ENCODE data around the gene SHMT2. TPM values are rescaled to one million over a fixed set of nuclear protein-coding genes. Genes with fewer than 3 reads are reported as not detected.

SHMT2 gene
- total and polyA plus RNA-seq, 2 of the 13 experiments (the other 11 are each of a cell fraction or from before 2014, with no cell fraction given), result 181 to 393 TPM

GRCh38 chr12:57238854-57239554, 9.5 kb downstream of the SHMT2 start (continued):
- TF ChIP-seq, protein P1, sequence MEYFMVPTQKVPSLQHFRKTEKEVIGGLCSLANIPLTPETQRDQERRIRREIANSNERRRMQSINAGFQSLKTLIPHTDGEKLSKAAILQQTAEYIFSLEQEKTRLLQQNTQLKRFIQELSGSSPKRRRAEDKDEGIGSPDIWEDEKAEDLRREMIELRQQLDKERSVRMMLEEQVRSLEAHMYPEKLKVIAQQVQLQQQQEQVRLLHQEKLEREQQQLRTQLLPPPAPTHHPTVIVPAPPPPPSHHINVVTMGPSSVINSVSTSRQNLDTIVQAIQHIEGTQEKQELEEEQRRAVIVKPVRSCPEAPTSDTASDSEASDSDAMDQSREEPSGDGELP (IDR thresholded peaks at IDR 0.05; ENCODE audit: borderline replicate concordance, low read depth), result peak; percentile 20; the same call in 1 of the 2 replicates
- TF ChIP-seq HNRNPUL1 (IDR thresholded peaks at IDR 0.05; ENCODE audit: low read depth, low read length), result no peak
- no peak for TF ChIP-seq PHF5A (CRISPR knock-in tag; IDR thresholded peaks at IDR 0.05; ENCODE audit: low read depth, unreplicated experiment)
- TF ChIP-seq SRF (IDR thresholded peaks at IDR 0.05; ENCODE audit: low read depth, low read length), result no peak
- TF ChIP-seq JARID2 (CRISPR knock-in tag; IDR thresholded peaks at IDR 0.05; ENCODE audit: insufficient replicate concordance), result peak; percentile 25
- no peak for TF ChIP-seq RBAK (CRISPR knock-in tag; IDR thresholded peaks at IDR 0.05)
- no peak for TF ChIP-seq HHEX (CRISPR knock-in tag; IDR thresholded peaks at IDR 0.05)
- TF ChIP-seq PRPF4 (IDR thresholded peaks at IDR 0.05; ENCODE audit: low read depth, low read length, poor library complexity, severe bottlenecking), result no peak
- TF ChIP-seq KLF6 (CRISPR knock-in tag; IDR thresholded peaks at IDR 0.05), result no peak; the same call in 1 of the 2 replicates
- TF ChIP-seq NCOR1 (IDR thresholded peaks at IDR 0.05; ENCODE audit: borderline replicate concordance, low read length), result no peak
- no peak for TF ChIP-seq ZMAT5 (CRISPR knock-in tag; IDR thresholded peaks at IDR 0.05; ENCODE audit: borderline replicate concordance, low read depth)
- TF ChIP-seq KDM6A (CRISPR knock-in tag; IDR thresholded peaks at IDR 0.05; ENCODE audit: low read depth), result no peak
- no peak for TF ChIP-seq ZBTB8A (CRISPR knock-in tag; IDR thresholded peaks at IDR 0.05; ENCODE audit: borderline replicate concordance, low read depth)
- no peak for TF ChIP-seq FOXP1 (IDR thresholded peaks at IDR 0.05)
- no peak for TF ChIP-seq FOXP1 (CRISPR knock-in tag; IDR thresholded peaks at IDR 0.05)
- TF ChIP-seq ATF5 (CRISPR knock-in tag; IDR thresholded peaks at IDR 0.05; ENCODE audit: low read depth), result no peak
- TF ChIP-seq, protein P2, sequence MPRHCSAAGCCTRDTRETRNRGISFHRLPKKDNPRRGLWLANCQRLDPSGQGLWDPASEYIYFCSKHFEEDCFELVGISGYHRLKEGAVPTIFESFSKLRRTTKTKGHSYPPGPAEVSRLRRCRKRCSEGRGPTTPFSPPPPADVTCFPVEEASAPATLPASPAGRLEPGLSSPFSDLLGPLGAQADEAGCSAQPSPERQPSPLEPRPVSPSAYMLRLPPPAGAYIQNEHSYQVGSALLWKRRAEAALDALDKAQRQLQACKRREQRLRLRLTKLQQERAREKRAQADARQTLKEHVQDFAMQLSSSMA (CRISPR knock-in tag; IDR thresholded peaks at IDR 0.05), result peak; percentile 66; the same call in 1 of the 2 replicates
- TF ChIP-seq, protein P3, sequence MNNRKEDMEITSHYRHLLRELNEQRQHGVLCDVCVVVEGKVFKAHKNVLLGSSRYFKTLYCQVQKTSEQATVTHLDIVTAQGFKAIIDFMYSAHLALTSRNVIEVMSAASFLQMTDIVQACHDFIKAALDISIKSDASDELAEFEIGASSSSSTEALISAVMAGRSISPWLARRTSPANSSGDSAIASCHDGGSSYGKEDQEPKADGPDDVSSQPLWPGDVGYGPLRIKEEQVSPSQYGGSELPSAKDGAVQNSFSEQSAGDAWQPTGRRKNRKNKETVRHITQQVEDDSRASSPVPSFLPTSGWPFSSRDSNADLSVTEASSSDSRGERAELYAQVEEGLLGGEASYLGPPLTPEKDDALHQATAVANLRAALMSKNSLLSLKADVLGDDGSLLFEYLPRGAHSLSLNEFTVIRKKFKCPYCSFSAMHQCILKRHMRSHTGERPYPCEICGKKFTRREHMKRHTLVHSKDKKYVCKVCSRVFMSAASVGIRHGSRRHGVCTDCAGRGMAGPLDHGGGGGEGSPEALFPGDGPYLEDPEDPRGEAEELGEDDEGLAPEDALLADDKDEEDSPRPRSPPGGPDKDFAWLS (CRISPR knock-in tag; IDR thresholded peaks at IDR 0.05; ENCODE audit: borderline replicate concordance), result no peak
- TF ChIP-seq, protein P4, sequence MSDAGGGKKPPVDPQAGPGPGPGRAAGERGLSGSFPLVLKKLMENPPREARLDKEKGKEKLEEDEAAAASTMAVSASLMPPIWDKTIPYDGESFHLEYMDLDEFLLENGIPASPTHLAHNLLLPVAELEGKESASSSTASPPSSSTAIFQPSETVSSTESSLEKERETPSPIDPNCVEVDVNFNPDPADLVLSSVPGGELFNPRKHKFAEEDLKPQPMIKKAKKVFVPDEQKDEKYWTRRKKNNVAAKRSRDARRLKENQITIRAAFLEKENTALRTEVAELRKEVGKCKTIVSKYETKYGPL (CRISPR knock-in tag; IDR thresholded peaks at IDR 0.05), result no peak
- TF ChIP-seq KLF15 (CRISPR knock-in tag; IDR thresholded peaks at IDR 0.05; ENCODE audit: borderline replicate concordance), result no peak
- no peak; the same call in 1 of the 2 replicates for TF ChIP-seq ZNF12 (CRISPR knock-in tag; IDR thresholded peaks at IDR 0.05)
- TF ChIP-seq ZNF101 (CRISPR knock-in tag; IDR thresholded peaks at IDR 0.05; ENCODE audit: borderline replicate concordance, low read depth), result no peak
- no peak for TF ChIP-seq THYN1 (CRISPR knock-in tag; IDR thresholded peaks at IDR 0.05; ENCODE audit: borderline replicate concordance, low read depth)
- TF ChIP-seq E2F2 (CRISPR knock-in tag; IDR thresholded peaks at IDR 0.05; ENCODE audit: borderline replicate concordance), result no peak

All from HepG2 (cell line).